Measurements from ENCODE around the gene CUEDC2.

Gene CUEDC2

GRCh38 chr10:102424916-102425315 is 7.5 kb downstream of the CUEDC2 start:
- DNase-seq (ENCODE audit: low spot score): no peak

- no peak for DNase-seq (ENCODE audit: low spot score)
These were observed 8.2 kb downstream of the CUEDC2 start for GRCh38 chr10:102424145-102424544.

GRCh38 chr10:102423372-102423968 is 8.9 kb downstream of the CUEDC2 start:
- no peak for DNase-seq (ENCODE audit: low spot score)

GRCh38 chr10:102422545-102423129 is 9.7 kb downstream of the CUEDC2 start:
- peak; percentile 87 for DNase-seq (ENCODE audit: low spot score)

- DNase-seq (ENCODE audit: low spot score): peak; percentile 44
These were observed 10.4 kb downstream of the CUEDC2 start for GRCh38 chr10:102421757-102422512.

GRCh38 chr10:102421507-102421756 is 10.9 kb downstream of the CUEDC2 start:
- no peak for DNase-seq (ENCODE audit: low spot score)

GRCh38 chr10:102420714-102421506 is 11.5 kb downstream of the CUEDC2 start, which contains the start of gene FBXL15:
FBXL15 (plus strand) TSS chr10:102420836; CDS start chr10:102421130, 294 bp downstream.
- peak; percentile 95 for DNase-seq (ENCODE audit: low spot score)

- no peak for DNase-seq (ENCODE audit: low spot score)
These were observed 12.1 kb downstream of the CUEDC2 start for GRCh38 chr10:102420181-102420713.

- DNase-seq (ENCODE audit: low spot score): peak; percentile 40
These were observed 12.8 kb downstream of the CUEDC2 start for GRCh38 chr10:102419269-102420180.

GRCh38 chr10:102418622-102419268 is 13.6 kb downstream of the CUEDC2 start, which contains the start of gene PSD:
PSD (minus strand) TSS chr10:102418785; CDS start chr10:102417038, 1,747 bp downstream.
- no peak for DNase-seq (ENCODE audit: low spot score)

- no peak for DNase-seq (ENCODE audit: low spot score)
These were observed 15.7 kb downstream of the CUEDC2 start for GRCh38 chr10:102416695-102417094.

GRCh38 chr10:102416283-102416682 is 16.1 kb downstream of the CUEDC2 start:
- DNase-seq (ENCODE audit: low spot score): no peak

GRCh38 chr10:102414749-102415148 is 17.6 kb downstream of the CUEDC2 start:
- no peak for DNase-seq (ENCODE audit: low spot score)

- DNase-seq (ENCODE audit: low spot score): no peak
These were observed 18.4 kb downstream of the CUEDC2 start for GRCh38 chr10:102413806-102414561.

GRCh38 chr10:102413053-102413705 is 19.2 kb downstream of the CUEDC2 start:
- no peak for DNase-seq (ENCODE audit: low spot score)

GRCh38 chr10:102412293-102412692 is 20.1 kb downstream of the CUEDC2 start:
- DNase-seq (ENCODE audit: low spot score): no peak

- no peak for DNase-seq (ENCODE audit: low spot score)
These were observed 20.8 kb downstream of the CUEDC2 start for GRCh38 chr10:102411341-102412255.

GRCh38 chr10:102410429-102411073 is 21.8 kb downstream of the CUEDC2 start:
- no peak for DNase-seq (ENCODE audit: low spot score)
